SKM-1 (cell line): Measurements from ENCODE around the gene GRN.
"Not testable (repeated sequence)": the region's sequence is repeated elsewhere in the genome, so short reads cannot be mapped to it uniquely, and the experiment has no call there.

ENCODE experiments used
- DNase-seq: peaks from one replicate; lab custom pipeline; 2025; ENCODE audit not compliant: unreplicated experiment; lab: John Stamatoyannopoulos, UW

Gene GRN

DNA sequence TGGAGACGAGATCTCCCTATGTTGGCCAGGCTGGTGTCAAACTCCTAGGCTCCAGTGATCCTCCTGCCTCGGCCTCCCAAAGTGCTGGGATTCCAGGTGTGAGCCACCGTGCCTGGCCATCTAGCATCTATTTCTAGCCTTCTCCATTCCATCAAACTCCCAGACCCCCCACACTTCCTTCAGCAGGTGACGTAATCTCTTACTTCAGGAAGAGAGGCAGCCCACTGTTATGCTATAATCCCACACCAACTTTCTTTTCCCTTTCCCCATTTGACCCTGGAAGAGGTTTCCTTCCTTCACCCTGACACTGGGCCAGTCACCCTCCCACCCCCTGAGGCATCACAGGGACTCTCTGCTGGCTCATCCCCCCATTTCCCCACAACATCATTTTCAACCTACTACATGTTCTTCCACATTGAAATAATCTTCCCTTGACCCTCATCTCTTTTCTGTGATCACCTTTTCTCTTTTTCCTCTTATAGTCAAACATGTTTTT, 36.8 kb downstream of the GRN start:
- DNase-seq = no peak

DNA sequence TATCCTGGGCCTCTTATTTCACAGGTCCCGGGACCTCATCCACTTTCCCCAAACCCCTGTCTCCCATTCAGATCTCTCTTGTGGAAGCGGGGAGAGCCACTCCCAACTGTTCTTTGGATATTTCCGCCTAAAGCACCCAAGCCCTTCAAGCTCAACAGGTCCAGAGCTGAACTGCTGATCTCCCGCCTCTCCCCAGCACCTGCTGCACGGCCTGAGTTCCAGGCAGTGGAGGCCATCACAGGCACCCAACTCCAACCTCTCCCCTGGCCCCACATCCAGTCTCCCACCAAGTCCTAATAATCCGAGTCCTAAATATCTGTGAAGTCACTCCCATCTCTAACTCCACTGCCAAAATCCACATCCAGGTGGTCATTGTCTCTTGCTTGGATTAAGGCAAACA, 37.8 kb downstream of the GRN start:
- DNase-seq = no peak

DNA sequence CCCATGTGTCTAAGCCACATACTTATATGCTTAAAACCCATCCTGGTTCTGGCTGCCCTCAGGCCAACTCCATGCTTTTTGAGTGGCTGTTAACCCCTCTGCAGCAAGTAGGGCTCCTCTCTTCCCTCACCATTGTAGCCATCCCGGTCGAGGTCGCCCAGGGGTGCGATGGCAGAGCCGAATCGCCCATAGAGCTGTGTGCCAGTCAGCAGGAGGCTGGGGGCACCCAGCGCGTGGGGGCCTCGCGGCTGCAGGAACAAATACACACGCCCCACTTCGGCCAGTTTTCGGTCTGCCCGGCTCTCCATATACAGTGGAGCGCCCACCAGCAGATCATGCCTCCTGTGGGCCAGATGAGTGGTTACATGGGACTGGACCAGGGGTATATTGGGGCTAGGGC, 38.3 kb downstream of the GRN start:
- DNase-seq = no peak

DNA sequence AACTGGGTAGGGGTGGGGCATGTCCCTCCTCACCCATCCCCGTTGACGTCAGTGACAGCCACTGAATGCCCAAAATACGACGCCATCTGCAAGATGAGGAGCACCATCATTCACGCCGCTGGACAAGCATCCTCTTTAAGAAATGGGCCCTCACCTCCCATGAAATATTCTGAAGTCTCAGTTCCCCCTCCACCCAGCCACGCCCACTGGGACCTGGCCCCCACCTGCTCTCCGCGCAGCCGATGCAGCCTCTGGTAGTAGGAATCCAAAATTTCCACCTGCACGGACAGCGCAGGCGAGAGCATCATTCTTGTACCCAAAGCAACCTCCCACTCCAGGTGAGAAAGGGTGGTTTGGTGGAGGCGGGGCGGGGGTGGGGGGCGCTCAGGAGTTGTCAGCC, 38.8 kb downstream of the GRN start:
- no peak for DNase-seq

DNA sequence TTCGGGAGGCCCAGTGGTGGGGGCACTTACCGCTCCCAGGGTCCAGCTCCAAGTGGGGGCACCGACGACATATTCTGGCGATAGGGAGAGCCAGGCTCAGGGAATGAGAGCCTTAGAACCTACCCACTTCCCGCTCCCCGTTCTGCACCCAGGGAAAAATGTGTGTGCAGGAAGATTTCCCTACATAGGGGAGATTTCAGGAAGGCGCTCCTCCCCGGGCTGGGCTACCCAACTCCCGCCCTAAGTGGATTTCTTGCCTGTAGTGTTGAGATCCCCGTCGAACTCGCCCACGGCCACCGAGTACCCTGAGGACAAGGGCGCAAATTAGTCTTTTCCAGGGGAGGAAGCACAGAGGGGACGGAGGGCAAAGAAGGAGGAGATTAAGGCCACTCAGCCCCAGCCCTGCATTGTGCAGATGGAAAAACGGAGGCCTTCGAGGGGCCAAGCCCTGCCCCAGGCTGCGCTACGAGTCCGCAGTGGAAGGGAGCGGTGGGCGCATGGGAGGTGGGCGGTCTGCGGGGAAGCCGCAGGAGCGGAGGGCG, 39.2 kb downstream of the GRN start:
- DNase-seq = no peak

DNA sequence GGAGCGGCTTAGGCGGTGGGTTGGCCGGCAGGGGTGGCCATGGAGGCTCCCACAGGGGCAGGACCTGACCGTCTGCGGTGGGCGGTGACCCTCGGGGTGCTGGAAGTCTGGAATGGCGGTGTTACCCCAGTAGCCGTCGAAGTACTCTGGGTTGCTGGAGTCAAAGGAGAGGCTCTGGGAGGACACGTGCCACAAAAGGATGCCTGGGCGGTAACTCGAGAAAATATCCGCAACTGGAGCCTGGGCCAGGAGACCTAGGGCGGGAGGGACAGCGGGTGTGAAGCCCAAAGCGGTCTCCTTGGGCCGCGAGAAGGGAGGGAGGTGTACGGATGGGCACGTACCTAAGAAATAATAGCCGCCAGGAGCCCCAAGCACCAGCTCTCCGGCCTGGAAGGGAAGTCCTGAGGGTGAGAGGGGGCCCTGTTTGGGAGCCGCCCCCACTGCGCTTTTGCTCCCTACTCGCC, 39.8 kb downstream of the GRN start:
- no peak for DNase-seq

DNA sequence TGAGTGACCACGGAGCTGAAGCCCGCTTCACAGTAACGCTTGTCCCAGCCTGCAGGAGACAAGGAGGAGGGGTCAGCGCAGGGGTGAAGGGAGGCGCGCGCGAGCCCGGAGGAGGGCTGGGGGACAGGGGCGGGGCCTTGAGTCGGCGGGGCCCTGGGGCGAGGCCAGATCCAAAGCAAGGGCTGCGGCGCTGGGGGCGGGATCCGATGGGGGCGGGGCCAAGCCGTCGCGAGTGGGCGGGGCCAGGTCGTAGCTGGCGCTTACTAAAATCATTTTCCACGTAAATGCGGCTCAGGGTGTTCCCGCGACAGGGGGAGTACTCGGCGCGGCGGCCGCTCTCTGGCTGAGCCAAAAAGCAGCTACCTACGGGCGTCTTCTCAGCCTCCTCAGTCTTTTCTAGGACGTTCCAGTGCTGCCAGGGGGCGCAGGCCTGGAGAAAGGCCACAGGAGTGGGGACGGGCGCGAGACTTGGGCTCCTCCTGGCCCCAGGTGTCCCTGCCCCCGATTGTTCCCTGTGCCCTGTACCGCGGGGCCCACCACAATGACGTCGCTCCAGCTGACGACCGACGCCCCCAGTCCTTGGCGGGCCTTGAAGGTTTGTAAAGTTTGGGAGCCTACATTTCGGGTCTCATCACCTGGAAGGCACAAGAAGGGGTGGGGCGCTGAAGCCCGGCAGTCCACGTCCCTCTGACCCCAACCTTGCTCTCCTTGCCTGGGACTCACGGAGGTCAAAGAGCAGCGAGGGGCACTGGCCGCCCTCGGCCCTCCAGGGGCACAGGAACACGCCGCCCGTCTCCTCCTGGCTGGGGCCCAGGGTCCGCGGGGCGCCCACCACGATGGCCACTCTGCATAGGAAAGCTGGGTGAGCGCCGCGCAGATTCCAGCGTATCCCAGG, 40.4 kb downstream of the GRN start:
- DNase-seq = peak; percentile 46

DNA sequence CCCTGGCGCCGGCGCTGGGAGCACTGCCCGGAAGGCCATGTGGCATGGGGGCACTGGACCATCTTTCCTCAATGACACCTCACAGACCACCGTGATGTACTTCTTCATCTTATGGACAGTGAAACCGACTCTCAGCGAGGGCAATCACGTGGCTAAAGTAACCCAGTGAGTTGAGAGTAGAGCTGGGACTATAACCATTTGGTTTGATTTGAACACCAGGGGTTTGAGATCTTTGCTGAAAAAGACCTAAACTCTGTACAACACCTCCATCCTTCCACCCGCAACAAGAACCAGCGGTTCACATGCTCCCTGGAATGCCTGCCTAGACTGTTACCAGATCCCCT, 41.1 kb downstream of the GRN start:
- no peak for DNase-seq

DNA sequence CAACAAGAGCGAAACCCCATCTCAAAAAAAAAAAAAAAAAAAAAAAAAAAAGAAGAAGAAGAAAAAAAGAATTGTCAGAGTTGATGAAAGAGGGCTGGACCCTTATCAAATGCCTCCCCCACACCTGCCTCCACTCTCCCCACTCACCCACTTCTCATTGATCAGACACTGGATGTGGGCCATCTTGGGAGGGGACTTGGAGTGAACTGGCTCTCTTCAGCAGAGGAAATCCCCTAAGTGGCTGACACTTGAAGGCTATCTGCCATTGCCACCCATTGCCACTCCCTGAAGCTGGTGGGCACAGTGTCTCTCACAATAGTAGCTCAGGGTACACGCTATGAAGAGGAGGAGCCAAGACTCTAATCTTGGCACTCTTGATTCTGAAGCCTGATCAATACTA, 42.7 kb downstream of the GRN start:
- no peak for DNase-seq

DNA sequence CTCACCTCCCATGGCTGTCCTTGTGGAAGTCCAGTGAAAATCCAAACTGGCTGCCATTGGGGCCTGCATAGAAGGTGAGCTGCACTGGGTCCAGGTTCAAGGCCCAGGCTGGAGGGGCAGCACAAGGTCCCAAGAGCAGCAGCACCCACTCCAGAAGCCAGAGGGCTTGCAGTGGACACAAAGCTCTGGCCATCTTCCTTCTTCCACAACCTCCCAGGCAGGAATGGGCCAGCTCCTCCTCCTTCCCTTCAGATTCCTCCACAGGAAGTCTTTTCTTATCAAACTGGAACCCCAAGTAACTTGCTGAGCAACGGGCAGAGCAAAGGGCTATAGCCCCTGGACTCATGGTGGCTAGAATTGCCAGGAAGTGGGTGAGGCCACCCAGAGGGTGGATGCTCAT, 44.2 kb downstream of the GRN start, which contains the start of gene ITGA2B:
ITGA2B (minus strand) TSS at position 369 of the 400 bp plus-strand sequence; CDS start at position 193, 176 bp downstream.
- no peak for DNase-seq

DNA sequence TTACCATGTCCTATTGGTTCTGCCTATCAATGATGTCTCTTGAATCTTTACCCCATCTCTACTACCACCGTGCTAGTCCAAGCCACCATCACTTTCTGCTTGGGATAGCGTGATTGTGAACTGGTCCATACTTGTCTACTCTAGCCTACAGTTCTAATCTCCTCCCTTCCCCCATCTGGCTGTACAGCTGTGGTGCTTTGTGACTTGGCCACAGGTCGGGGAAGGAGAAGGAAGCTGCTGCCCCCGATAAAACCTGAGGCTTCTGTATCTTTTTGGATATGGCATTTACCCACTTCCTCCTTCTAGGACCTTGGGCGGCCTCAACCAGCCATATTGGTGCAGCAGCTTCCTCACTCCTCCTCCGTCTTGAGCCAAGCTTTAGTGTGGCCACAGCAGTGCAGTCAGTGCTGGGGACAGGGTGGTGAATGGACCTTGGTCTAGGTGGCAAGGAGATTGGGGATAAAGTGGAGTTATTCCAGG, 44.7 kb downstream of the GRN start:
- DNase-seq = peak; percentile 39

DNA sequence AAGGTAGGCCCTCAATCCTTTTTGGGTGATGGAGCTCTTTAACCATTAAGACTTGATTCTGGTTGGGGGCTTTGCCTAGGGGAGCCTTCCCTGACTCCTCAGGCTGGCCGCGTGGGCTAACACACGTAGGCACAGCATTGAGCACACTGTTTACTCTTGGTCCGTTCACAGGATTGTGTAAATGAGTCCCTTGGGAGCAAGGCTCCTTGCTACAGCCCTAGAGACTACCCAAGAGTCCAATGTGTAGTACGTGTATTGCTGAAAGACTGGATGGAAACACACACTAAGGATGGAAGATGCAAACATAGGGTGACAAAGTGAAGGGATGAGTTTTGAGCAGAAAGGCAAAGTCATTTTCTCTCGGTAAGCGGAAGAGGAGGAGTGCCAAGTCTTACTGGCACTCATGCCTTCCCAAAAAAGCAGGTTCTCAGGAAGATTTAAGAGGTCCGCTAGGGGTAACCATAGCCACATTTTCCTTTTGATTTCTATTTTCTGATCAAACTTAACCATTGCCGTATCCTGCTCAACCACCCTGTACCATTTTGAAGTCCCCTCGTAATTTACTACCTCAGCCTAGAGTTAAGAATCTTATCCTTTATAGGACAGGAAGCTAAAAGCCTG, 45.3 kb downstream of the GRN start:
- no peak for DNase-seq

DNA sequence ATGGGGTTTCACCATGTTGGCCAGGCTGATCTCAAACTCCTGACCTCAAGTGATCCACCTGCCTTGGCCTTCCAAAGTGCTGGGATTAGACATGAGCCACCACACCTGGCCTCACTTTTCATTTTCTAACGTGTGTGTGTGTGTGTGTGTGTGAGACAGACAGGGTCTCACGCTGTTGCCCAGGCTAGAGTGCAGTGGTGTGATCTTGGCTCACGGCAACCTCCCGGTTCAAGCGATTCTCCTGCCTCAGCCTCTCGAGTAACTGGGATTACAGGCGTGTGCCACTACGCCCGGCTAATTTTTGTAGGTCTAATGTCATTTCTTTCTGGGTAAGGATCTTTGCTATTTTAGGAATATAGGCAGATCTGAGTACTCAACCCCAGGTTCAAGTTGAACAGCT, 49.0 kb downstream of the GRN start:
- not testable (repeated sequence) for DNase-seq

DNA sequence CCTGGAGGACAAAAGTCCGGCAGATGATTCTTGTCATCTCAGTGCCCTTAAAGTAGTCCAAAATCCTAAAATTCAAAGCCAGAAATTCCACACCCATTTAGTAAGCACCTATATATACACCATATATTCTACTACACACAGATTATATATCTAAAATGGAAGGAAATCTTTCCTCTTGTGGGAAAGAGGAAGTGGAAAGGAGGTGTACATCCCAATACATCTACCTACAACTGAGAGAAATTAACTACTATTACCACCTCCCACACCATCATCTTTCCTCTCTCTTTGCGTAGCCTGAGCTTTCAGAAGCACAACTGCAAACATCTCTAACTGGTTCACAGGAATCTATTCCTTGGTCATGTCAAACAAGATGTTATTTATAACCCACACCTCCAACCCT, 49.7 kb downstream of the GRN start:
- DNase-seq = no peak

DNA sequence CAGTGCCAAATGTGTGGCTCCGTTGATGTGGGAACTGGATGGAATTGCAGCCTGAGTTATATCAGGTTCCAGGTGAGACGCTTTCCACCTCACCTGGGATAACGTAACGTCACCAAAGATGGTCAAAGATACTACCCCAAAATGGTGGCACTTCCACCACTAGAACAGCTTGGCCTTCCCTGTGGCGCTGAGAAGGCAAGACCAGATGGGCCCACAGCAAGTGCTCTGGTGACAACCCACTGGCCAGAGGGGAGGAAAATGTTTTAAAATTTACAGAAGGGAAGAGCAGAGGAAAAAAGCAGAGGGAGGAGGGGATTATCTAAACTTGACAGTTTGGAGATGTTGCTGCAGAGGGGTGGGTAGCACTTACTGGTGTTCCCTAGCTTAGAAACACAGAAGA, 51.8 kb downstream of the GRN start:
- DNase-seq = no peak

DNA sequence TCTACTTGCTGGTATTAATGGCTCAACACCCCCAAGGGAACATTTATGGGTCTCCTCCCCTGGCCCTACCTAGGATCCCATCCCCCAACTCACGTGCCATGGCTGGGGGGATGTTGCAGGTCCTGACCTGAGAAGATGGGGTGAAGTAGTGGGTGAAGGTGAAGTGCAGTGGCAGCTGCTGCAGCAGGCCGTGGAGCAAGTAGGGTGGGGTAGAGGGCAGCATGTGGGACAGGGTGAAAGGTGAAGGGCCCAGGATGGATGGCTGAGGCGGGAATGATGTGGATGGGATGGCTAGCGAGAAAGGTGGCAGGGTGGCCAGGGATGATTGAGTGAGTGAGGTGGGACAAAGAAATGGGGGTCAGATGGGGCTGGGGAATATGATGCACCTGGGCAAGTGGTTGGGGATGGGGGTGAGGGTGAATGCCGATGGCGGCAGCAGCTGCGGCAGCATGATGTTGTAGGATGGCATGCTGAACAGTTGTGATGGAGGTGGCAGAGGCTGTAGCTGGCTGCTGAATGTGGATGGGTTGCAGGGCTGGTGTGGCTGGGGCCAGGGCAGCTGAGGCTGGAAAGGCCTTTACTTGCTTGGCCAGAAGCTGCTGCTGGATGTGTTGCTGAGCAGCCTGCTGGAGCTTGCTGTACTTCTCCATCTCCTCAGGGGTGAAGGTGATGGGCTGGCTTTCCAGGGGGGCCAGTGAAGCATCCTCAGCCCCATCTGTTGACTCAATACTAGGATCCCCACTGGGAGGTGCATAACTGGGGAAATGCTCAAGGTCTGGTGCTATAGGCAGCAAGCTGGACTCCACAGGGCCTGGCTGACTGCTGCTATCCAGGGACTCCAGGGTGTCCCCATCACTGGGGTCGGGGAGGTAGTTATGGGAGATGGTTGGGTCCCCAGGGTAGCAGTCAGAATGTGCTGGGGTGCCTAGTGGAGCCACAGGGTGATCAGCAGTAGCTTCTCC, 52.7 kb downstream of the GRN start:
- DNase-seq = no peak

DNA sequence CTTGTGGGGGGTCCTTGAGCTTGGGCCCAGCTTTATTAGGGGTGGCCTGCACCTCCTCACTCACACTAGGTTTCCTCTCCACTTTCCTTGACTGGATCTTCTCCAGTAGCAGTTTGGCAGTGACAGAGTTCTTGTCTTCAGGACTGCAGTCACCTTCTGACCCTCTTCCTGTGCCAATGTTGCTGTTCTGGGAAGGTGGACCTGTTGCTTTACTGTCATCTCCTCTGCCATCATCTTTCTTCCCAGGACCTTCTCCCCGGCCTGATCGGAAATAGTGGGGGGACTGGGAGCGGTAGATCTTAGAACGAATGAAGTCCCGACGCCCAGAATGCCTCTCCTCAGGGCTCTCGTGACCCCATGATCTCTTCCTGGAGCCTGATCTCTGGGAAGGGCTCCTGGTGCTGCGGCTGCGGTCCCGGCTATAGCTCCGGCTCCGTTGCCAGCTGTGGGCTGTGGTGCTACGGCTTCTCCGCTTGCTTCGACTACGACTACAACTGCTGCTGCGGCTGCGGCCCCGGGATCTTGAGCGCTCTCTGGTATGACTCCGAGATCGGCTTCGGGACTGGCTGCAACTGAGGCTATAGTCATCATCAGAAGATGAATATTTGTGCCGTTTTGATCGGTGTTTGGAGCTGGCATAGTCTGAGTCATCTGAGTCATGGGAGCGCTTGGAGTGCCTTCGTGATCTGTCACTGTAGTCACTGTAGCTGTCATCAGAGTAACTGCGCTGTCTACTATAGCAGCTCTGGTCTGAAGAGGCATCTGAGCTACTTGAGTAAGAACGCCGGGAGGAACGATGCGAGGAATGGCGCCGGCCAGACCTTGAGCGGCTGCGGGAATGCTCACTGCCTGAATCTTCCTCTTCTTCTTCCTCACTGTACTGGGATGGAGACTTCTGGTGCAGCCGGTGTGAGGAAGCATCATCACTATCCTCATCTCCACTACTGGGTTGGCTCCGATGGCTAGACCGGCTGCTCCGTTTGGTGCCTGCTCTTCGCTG, 53.9 kb downstream of the GRN start:
- no peak for DNase-seq

DNA sequence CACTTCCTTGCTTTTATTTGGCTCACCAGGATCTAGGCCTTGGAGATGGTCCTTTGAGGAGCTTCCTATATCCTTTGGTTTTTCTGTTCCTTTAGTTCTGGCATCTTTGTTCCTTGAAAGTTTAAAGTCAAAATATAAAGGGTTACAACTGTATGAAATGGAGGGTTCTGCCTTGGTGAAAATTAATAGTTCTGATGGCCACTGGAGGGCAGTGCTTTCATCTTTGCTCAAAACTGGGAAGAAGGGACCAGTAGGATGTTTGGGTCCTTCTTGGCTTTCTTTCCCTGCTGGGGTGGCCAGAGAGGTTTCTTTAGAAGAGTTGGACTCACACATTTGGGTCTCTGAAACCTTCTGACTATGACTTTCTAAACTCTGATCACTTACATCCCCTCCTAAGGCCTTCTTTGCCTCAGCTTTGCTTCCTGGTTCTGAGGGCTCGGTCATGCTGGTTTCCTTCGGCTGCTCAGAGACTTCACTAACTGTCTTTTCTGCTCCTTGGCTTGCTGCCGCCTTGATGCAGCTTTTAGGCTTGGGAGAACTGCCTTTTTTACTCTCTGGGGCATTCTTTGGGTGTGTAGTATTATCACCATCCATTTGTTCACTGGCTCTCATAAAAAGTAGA, 55.2 kb downstream of the GRN start:
- no peak for DNase-seq
